Measurements from ENCODE around the gene CDHR2.

CDHR2 gene

DNA sequence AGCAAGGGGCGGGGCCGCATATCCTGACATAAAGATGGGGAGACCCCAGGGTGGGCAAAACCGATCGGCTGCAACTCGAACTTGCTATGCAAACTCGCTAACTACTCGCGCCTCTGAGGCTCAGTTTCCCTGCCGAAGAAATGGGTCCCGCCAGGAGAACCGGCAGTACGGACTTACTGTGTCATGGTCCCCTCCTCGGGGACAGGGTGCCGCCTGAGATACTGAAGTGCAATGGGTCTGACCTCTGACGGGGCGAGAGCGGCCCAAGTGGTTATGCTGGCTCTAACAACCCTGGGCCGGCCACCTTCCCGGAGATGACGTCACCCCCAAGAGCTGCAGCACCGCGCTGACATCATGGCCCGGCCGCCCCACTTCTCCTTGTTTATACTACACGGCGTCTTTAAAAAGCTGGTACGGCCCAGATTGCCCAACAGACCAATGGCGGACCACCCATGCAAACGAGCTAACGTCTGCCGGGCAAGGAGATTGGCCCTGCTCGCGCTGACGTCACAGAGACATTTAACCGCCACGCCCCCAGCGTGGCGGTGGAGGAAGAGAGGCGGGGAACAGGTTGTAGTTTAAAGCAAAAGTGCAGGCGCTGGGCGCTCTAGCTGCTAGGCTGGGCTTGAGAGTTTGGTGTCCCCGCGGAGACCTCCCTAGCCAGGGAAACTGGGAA is 11.4 kb upstream of the CDHR2 start (continued):
- TF ChIP-seq ZNF121 (tag by site-specific recombination; IDR thresholded peaks at IDR 0.05) (0 out of 2 replicates have a peak, but pooled peaks have one; percentile 25), GLIS2 (tag by site-specific recombination; IDR thresholded peaks at IDR 0.05) (peak; percentile 65), ZNF658 (tag by site-specific recombination; IDR thresholded peaks at IDR 0.05) (no peak), SP7 (tag by site-specific recombination; IDR thresholded peaks at IDR 0.05) (peak; percentile 93), ZBTB8A (tag by site-specific recombination; IDR thresholded peaks at IDR 0.05) (peak; percentile 59), BCL11A (tag by site-specific recombination; IDR thresholded peaks at IDR 0.05; ENCODE audit: low read depth) (peak; percentile 98), ZBTB17 (tag by site-specific recombination; IDR thresholded peaks at IDR 0.05) (peak; percentile 75), ZNF670 (tag by site-specific recombination; IDR thresholded peaks at IDR 0.05; ENCODE audit: low read depth) (no peak), ZEB2 (tag by site-specific recombination; IDR thresholded peaks at IDR 0.05) (peak; percentile 93), ZNF555 (tag by site-specific recombination; conservative IDR thresholded peaks at IDR 0.05) (no peak), ZNF24 (tag by site-specific recombination; IDR thresholded peaks at IDR 0.05) (peak; percentile 71; the same call in 1 of the 2 replicates), GFI1B (tag by site-specific recombination; IDR thresholded peaks at IDR 0.05) (peak; percentile 38; the same call in 1 of the 2 replicates), GLI2 (tag by site-specific recombination; IDR thresholded peaks at IDR 0.05; ENCODE audit: borderline replicate concordance, low read depth) (no peak), SP2 (tag by site-specific recombination; IDR thresholded peaks at IDR 0.05) (peak; percentile 95), KLF16 (tag by site-specific recombination; IDR thresholded peaks at IDR 0.05) (peak; percentile 63), MYNN (tag by site-specific recombination; IDR thresholded peaks at IDR 0.05; ENCODE audit: borderline replicate concordance) (no peak), ZNF600 (tag by site-specific recombination; IDR thresholded peaks at IDR 0.05) (peak; percentile 67), ZNF274 (IDR thresholded peaks at IDR 0.05; ENCODE audit: low read length) (no peak), ZNF274 (tag by site-specific recombination; IDR thresholded peaks at IDR 0.05; ENCODE audit: borderline replicate concordance) (no peak), ZNF23 (tag by site-specific recombination; IDR thresholded peaks at IDR 0.05; ENCODE audit: borderline replicate concordance) (no peak), ZNF501 (tag by site-specific recombination; IDR thresholded peaks at IDR 0.05) (peak; percentile 79; the same call in 1 of the 2 replicates), SP3 (tag by site-specific recombination; IDR thresholded peaks at IDR 0.05) (peak; percentile 71)
- TF ChIP-seq, protein P1, sequence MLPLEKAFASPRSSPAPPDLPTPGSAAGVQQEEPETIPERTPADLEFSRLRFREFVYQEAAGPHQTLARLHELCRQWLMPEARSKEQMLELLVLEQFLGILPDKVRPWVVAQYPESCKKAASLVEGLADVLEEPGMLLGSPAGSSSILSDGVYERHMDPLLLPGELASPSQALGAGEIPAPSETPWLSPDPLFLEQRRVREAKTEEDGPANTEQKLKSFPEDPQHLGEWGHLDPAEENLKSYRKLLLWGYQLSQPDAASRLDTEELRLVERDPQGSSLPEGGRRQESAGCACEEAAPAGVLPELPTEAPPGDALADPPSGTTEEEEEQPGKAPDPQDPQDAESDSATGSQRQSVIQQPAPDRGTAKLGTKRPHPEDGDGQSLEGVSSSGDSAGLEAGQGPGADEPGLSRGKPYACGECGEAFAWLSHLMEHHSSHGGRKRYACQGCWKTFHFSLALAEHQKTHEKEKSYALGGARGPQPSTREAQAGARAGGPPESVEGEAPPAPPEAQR (tag by site-specific recombination; IDR thresholded peaks at IDR 0.05) = peak; percentile 75; the same call in 1 of the 2 replicates
- TF ChIP-seq, protein P2, sequence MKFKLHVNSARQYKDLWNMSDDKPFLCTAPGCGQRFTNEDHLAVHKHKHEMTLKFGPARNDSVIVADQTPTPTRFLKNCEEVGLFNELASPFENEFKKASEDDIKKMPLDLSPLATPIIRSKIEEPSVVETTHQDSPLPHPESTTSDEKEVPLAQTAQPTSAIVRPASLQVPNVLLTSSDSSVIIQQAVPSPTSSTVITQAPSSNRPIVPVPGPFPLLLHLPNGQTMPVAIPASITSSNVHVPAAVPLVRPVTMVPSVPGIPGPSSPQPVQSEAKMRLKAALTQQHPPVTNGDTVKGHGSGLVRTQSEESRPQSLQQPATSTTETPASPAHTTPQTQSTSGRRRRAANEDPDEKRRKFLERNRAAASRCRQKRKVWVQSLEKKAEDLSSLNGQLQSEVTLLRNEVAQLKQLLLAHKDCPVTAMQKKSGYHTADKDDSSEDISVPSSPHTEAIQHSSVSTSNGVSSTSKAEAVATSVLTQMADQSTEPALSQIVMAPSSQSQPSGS (tag by site-specific recombination; IDR thresholded peaks at IDR 0.05; ENCODE audit: low read depth) = peak; percentile 100
- TF ChIP-seq, protein P3, sequence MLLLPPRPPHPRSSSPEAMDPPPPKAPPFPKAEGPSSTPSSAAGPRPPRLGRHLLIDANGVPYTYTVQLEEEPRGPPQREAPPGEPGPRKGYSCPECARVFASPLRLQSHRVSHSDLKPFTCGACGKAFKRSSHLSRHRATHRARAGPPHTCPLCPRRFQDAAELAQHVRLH (tag by site-specific recombination; IDR thresholded peaks at IDR 0.05) = peak; percentile 68
- TF ChIP-seq, protein P4, sequence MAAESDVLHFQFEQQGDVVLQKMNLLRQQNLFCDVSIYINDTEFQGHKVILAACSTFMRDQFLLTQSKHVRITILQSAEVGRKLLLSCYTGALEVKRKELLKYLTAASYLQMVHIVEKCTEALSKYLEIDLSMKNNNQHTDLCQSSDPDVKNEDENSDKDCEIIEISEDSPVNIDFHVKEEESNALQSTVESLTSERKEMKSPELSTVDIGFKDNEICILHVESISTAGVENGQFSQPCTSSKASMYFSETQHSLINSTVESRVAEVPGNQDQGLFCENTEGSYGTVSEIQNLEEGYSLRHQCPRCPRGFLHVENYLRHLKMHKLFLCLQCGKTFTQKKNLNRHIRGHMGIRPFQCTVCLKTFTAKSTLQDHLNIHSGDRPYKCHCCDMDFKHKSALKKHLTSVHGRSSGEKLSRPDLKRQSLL (tag by site-specific recombination; IDR thresholded peaks at IDR 0.05) = peak; percentile 58
- TF ChIP-seq, protein P5, sequence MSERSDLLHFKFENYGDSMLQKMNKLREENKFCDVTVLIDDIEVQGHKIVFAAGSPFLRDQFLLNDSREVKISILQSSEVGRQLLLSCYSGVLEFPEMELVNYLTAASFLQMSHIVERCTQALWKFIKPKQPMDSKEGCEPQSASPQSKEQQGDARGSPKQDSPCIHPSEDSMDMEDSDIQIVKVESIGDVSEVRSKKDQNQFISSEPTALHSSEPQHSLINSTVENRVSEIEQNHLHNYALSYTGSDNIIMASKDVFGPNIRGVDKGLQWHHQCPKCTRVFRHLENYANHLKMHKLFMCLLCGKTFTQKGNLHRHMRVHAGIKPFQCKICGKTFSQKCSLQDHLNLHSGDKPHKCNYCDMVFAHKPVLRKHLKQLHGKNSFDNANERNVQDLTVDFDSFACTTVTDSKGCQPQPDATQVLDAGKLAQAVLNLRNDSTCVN (tag by site-specific recombination; optimal IDR thresholded peaks at IDR 0.05) = no peak
- TF ChIP-seq, protein P6, sequence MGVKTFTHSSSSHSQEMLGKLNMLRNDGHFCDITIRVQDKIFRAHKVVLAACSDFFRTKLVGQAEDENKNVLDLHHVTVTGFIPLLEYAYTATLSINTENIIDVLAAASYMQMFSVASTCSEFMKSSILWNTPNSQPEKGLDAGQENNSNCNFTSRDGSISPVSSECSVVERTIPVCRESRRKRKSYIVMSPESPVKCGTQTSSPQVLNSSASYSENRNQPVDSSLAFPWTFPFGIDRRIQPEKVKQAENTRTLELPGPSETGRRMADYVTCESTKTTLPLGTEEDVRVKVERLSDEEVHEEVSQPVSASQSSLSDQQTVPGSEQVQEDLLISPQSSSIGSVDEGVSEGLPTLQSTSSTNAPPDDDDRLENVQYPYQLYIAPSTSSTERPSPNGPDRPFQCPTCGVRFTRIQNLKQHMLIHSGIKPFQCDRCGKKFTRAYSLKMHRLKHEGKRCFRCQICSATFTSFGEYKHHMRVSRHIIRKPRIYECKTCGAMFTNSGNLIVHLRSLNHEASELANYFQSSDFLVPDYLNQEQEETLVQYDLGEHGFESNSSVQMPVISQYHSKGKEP (tag by site-specific recombination; IDR thresholded peaks at IDR 0.05) = 0 out of 2 replicates have a peak, but pooled peaks have one; percentile 9
- TF ChIP-seq, protein P7, sequence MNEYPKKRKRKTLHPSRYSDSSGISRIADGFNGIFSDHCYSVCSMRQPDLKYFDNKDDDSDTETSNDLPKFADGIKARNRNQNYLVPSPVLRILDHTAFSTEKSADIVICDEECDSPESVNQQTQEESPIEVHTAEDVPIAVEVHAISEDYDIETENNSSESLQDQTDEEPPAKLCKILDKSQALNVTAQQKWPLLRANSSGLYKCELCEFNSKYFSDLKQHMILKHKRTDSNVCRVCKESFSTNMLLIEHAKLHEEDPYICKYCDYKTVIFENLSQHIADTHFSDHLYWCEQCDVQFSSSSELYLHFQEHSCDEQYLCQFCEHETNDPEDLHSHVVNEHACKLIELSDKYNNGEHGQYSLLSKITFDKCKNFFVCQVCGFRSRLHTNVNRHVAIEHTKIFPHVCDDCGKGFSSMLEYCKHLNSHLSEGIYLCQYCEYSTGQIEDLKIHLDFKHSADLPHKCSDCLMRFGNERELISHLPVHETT (tag by site-specific recombination; IDR thresholded peaks at IDR 0.05) = peak; percentile 82
- TF ChIP-seq, protein P8, sequence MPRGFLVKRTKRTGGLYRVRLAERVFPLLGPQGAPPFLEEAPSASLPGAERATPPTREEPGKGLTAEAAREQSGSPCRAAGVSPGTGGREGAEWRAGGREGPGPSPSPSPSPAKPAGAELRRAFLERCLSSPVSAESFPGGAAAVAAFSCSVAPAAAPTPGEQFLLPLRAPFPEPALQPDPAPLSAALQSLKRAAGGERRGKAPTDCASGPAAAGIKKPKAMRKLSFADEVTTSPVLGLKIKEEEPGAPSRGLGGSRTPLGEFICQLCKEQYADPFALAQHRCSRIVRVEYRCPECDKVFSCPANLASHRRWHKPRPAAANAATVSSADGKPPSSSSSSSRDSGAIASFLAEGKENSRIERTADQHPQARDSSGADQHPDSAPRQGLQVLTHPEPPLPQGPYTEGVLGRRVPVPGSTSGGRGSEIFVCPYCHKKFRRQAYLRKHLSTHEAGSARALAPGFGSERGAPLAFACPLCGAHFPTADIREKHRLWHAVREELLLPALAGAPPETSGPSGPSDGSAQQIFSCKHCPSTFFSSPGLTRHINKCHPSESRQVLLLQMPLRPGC (tag by site-specific recombination; IDR thresholded peaks at IDR 0.05) = peak; percentile 84
